ENCODE data around the gene KLHL5.

The KLHL5 gene, protein sequence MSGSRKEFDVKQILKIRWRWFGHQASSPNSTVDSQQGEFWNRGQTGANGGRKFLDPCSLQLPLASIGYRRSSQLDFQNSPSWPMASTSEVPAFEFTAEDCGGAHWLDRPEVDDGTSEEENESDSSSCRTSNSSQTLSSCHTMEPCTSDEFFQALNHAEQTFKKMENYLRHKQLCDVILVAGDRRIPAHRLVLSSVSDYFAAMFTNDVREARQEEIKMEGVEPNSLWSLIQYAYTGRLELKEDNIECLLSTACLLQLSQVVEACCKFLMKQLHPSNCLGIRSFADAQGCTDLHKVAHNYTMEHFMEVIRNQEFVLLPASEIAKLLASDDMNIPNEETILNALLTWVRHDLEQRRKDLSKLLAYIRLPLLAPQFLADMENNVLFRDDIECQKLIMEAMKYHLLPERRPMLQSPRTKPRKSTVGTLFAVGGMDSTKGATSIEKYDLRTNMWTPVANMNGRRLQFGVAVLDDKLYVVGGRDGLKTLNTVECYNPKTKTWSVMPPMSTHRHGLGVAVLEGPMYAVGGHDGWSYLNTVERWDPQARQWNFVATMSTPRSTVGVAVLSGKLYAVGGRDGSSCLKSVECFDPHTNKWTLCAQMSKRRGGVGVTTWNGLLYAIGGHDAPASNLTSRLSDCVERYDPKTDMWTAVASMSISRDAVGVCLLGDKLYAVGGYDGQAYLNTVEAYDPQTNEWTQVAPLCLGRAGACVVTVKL

DNA sequence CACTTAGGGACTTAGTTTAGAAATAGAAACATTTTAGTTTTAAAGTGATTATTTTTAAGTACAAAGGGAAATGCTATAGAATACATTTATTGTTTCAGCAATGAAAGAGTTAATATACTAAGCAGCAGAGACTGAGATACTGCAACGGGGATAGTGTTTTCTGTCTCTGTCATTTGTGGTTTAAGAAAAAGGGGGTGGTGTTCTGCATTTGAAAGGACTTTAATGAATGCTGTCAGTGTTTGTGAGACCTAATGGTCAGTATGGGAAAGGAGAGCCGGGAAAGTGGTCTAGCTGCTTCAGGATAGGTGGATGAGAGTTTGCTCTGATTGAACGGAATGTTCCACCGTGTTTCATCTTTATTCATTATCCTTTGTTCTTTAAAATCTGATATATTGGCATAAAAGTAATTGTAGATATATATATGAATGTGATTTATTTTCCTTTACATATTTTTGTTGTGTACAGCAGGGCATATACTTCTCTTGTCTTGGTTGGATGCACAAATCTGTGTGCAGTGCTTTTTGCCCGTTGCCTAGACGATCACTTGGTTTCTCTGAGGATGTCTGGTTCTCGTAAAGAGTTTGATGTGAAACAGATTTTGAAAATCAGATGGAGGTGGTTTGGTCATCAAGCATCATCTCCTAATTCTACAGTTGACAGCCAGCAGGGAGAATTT is at the start of gene KLHL5:
Gene KLHL5 (plus strand): TSS at position 139 of the 676 bp plus-strand sequence. CDS start 421 bp downstream, at position 560.
- DNase-seq = no peak

DNA sequence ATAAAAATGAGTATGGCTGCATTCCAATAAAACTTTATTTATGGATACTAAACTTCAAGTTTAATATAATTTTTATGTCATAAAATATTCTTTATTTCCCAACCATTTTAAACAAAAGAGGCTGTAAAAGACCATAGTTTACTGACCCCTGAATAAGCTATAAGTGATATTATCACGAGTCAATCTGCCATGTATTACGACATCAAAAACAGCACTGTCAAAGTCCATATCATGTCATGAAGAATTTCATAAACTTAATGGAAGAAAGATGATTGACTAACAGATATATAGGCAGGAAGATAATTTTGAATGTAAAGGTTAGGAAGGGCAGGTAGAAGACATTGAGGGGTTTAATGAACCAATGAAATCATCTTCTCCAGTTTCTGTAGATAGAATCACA is 48.0 kb upstream of the KLHL5 start:
- DNase-seq = no peak

DNA sequence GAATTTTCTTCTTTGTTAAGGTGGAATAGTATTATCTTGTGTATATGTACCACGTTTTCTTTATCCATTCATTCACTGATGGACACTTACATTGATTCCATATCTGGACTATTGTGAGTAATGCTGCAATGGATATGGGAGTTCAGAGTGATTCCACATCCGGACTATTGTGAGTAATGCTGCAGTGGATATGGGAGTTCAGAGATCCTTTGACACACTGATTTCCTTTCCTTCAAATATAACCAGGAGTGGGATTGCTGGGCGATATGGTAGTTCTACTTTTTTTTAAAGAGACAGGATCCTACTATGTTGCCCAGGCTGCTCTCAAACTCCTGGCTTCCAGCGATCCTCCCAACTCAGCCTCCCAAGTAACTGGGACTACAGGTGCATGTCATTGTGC is 41.9 kb upstream of the KLHL5 start:
- no peak for DNase-seq

DNA sequence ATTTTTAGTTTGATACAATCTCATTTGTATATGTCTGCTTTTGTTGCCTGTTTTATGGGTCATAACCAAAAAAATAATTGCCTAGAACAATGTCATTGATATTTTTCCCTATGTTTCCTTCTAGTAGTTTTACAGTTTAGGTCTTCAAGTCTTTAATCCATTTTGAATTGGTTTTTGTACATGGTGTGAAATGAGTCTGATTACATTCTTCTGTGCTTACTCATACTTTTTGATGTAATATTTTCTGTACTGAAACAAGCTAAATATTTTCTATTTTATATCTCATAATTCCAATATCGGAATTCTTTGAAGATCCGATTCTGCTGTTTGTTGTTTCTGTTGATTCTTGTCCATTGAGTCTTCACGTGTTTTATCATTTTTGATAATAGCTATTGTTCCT is 40.4 kb upstream of the KLHL5 start:
- no peak for DNase-seq

DNA sequence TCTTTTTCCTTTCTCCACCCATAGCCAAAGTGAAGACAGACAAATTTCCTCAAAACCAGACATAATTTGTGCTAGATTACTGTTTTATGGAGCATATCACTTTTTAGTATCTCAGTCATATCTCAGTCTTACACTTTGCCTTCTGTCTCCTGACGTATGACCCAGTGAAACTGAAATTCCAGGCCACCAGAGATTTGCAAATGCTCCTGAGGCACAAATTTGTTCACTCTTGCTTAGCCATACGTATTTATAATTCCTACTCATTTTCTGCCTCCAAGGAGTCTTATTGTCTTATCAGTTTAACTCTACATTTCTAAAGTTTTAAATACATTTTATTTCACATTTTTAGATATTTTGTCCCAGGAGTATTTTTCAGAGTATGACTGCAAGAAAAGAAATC is 39.8 kb upstream of the KLHL5 start:
- DNase-seq = no peak

DNA sequence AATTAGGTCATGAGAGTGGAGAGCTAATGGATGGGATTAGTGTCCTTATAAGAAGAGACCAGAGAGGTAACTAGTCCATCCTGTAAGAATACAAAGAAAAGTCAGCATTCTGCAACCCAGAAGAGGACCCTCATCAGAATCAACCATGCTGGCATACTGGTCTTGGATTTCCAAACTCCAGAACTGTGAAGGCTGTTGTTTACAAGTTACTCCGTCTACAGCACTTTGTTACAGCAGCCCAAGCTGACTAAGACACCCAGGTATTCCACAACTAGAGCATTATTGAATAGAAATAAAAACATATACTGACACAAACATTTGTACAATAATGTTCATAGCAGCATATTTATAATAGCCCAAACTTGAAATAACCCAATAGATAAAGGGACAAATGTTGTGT is 39.0 kb upstream of the KLHL5 start:
- no peak for DNase-seq

DNA sequence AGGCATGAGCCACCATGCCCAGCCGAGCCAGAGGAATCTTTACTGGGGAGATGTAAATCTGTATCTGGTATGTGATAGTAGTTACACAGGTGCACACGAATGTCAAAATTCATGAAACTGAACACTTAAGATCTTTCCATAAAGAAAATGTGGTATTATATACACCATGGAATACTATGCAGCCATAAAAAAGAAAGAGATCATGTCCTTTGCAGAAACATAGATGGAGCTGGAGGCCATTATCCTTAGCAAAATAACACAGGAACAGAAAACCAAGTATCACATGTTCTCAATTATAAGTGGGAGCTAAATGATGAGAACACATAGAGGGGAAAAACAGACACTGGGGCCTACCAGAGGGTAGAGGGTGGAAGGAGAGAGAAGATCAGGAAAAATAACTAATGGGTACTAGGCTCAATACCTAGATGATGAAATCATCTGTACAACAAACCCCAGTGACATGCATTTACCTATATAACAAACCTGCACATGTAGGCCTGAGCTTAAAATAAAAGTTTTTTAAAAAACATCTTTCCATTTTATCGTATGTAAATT is 37.6 kb upstream of the KLHL5 start:
- no peak for DNase-seq

DNA sequence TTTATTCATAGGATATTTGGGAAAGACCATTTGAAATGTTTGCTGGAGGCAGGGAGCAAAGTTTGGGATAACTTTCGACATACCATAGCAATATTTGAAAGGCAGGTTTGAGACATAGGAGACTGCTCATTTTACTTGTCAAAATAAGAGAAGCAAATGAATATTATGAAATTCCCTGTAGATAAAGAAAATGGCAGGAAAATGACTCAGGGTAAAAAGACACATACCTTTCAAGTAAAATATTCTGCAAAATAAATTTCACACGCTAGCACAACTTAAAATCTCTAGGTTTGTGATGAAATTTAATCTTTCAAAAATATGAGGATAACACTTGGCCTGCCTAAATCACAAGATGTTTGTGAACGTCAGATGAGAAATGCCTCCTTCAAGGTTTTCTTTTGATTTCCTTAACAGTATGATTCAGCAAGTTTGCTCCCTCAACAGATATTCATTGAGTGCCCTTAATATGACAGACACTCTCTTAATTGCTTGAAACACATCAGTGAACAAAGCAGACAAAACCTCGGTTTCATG is 36.4 kb upstream of the KLHL5 start:
- DNase-seq = no peak

DNA sequence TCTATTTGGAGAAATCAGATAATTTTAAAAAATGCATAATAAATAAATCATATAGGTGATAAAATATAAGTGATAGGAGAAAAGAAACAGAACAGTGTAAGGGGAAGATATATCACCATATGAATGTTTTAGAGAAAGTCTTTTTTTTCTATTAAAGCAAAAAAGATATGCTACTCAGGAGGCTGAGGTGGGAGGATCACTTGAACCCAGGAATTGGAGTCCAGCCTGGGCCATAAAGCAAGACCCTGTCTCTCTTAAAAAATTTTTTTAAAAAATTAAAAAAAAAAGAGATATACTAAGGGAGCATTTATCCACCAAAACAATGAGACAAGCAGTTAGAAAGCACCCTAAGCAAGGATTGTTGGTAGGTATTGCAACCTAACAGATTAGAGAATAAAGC is 35.9 kb upstream of the KLHL5 start:
- no peak for DNase-seq

DNA sequence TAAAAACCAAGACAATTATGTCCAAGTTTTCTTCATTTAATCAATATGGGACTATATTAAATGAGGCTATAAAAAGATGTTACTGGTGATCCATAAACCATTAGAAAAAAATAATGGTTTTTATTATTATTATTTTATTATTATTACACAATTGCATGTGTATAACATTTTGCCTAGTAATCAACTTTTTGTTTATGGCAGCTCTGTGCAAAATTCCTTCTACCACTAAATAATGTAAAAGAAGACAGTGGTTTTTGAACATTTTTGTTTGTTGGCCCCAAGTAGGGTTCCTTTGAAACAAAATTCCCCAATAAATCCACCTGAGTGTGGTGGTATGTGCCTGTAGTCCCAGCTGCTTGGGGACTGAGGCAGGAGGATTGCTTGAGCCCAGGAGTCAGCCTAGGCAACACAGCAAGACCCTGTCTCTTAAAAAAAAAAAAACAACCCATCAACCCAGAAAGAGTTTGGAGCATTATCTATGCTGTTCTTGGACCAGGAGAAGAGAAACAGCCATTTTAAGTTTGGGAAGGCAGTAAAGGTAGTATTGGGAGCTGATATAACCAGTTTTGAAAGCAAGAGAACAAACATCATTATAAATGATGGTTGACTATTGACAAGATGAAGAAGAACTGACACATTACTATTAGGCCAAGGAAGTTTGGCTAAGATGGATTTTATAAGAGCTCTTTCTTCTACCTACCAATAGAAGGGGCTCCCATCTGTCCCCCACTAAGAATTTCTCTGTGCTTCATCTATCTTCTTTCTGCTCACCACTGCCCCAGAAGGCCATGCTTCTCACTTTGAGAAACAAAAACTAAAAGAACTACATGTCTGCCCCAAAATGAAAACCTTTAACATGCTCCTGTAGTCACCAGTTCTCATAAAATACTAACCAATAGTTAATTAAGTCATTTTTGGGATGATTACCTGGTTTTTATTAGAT is 32.0 kb upstream of the KLHL5 start:
- no peak for DNase-seq

DNA sequence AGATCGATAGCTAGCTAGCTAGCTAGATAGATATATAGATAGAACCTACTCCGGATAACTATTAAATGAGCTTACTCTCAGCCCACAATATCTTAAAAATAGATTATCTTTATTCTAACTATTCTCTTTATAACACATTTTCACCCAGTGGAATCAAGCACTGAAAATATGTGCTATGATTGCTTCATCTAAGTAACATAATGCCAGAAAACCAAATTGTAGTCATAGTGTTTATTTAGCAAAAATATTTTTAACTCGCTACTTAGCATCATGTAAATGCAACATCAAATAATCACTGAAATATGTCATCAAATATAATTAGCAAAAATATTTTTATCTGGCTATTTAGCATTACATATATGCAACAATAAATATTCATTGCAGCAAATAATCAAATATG is 31.3 kb upstream of the KLHL5 start:
- no peak for DNase-seq

DNA sequence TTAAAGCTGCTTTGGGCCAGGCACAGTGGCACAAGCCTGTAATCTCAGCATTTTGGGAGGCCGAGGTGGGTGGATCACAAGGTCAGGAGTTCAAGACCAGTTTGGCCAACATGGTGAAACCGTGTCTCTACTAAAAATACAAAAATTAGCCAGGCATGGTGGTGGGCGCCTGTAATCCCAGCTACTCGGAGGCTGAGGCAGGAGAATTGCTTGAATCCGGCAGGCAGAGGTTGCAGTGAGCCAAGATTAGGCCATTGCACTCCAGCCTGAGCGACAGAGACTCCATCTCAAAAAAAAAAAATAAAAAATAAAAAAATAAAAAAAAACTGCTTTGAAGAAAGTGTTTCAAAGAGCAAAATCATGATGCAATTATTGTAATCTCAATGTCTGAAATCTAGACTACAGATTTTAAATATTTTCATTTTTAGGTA is 30.4 kb upstream of the KLHL5 start:
- peak; percentile 16 for DNase-seq

DNA sequence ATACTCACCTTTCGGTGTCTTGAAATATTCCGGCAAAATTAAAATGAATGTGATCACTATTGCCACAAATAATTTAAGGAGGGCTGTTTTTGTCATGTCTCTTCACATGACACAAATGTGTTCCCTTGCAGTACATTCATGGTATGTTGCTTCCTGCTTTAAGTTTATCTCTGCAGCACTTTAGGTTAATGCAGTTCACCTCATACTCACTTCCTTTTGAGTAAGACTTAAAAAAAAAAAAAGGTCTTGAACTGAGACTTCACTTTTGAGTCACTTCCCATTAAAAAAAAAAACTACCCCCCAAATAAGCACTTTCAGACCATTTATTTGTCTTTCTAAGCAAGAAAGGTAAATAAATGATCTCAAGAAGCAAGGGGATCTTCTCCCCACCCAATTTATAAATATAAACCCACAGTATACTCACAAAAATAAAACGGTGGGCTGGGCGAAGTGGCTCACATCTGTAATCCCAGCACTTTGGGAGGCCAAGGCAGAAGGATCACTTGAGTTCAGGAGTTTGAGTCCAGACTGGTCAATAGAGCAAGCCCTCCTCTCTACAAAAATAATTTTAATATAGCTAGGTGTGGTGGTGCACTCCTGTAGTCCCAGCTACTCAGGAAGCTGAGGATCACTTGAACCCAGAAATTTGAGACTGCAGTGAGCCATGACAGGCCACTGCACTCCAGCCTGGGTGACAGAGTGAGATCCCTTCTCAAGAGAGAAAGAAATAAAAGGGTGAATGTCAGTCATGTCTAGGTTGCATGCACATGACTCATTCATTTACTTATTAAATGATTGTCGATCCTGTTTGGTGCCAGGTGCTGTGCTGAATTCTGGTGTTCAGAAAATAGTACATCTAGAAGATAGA is 29.6 kb upstream of the KLHL5 start, which contains the start of gene TMEM156:
Gene TMEM156 (minus strand): TSS at position 192 of the 868 bp plus-strand sequence. CDS start 96 bp downstream, at position 96.
- peak; percentile 56 for DNase-seq

DNA sequence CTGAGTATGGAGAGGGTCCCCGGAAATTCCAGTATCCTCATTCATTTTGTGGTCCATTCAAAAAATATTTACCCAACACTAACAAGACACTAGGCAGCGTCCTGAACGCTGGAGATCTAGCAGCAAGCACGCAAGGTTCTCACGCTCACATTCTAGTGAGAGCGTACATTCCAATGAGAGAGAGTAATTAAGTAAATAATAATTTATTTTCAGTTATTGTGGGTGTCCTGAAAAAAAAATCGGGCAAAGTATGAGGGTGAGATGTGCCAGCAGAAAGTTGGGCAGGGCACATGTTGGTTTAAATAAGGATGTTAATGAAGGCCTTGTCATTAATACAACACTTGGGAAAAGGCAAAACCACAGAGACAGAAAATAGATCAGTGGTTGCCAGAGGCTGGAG is 25.9 kb upstream of the KLHL5 start:
- DNase-seq = no peak

DNA sequence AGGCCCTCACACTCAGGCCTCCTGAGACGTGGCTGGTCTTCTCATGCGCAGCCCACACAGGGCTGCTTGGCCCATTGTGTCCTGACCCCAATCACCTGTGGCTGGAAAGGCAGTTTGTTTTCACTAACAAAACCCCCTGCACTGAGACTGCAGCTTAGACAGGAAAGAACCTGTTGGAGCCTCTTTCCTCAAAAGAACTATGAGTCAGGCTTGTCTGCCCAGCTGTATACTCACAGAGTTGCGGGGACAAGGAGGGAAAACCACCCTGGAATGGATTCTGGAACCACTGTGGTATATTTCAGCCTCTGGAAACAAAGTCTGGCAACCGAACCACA is 24.6 kb upstream of the KLHL5 start:
- no peak for DNase-seq

DNA sequence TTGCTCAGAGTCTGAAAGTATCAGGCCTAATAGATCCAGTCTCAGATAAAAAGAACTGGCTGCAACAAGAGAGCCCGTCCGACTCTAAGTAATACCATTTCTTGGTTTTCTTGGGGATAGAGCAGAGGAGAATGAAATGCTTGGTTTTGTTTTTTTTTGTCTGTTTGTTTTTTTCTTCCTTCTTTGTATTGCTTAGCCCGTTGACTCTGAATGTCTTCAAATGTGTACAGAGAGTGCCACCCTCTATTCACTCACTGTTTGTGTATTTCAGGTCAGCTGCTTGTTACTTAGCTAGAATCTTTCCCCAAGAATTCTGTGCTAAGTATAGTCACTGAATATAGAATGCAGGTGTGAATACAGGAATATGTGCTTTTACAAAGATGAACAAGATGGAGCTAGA is 24.1 kb upstream of the KLHL5 start:
- DNase-seq = no peak

DNA sequence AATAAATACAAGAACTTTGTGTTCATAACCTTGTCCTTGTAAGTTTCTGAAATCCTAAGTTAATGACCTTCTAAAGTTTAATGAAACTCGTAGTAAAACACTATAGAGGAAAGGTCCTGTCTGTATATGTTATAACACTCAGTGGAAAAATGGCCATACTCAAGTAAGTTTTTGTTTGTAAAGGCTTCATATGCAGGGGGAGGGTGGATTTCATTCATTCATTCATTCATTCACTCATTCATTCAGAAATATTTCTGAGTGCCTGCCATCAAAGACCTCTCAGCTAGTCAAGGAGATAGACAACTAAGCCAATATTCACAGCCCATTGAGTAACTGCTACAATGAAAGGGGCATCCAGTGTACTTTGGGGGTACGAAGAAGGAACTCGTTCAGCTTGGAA is 22.9 kb upstream of the KLHL5 start:
- DNase-seq = no peak

DNA sequence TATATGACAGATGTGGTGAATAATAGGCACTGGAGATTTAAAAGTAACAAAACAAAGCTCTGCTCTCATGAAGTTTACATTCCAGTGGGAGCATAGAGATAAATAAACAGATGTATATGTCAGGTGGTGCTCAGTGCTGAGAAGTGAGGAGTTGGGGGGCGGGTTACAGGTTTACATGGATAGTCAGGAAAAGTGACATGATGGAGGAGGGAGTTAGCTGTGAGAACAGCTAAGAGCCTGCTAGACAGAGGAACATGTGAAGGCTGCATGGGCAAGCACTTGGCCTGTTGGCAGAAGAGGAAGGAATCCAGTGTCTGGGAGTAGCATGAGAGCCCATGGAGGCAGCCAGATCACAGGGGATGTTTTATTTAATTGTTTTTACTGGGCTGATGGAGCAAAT is 19.7 kb upstream of the KLHL5 start:
- no peak for DNase-seq

DNA sequence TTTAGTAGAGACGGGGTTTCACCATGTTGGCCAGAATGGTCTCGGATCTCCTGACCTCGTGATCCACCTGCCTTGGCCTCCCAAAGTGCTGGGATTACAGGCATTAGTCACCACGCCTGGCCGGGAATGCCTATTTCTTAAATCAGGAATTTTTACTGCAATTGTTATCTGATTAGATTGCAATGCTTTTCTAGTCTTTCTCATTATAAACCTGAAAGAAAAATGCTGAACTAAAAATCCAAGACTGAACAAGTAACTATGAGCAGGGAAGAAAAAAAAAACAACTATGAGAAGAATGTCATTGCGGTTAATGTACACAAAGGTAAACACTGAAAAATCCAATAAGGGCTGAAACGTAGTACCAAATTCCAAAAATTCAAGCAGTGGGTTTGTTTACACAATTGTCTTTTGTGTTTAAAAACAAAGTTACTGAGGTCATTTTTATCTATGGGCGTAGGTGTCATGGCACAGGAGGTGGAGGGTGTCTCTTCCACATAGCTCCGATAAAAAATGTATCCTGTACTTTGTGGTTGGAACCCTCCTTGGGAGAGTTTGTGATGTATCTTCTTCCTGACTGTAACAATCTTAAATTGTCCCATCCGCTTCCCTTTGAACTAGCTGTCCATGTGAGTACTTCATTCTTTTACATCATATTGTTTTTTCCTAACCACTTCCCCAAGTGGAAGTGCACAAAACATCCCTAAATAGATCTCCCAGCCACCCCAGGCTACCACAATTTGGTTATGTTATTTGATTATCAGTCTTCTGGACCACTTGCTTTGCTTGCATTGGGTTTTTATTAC is 18.8 kb upstream of the KLHL5 start:
- no peak for DNase-seq

DNA sequence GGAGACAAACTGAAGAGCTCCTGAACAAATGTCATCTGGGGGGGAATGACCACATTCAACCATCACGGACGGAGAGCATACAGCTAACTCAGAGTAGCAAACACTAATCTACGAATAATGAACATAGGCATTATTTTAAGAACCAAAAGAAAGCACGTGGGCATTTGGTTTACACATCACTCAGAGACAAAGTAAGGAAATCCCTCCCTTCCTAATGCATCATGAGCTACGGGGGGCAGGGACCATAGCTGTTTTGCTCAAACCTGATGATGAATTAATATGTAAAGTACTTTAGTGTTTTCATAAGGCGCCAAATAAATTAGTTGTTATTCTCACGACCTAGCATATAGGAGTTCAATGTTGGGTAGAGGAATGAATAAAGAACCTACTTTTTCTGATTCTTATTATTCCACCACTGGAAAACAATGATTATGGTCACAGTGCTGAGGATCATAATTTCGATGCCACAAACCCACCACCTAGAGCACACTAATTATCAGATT is 18.1 kb upstream of the KLHL5 start:
- no peak for DNase-seq

Measured in stimulated activated CD4-positive, alpha-beta T cell treated with anti-CD3 and anti-CD28 coated beads, Interleukin-1b, Interleukin-23, amount 100 ng/mL, for 48 hours (primary cell).